ENCODE measurements around the gene AKAP7. TPM values are rescaled to one million over a fixed set of nuclear protein-coding genes. Genes with fewer than 3 reads are reported as not detected.
A peak's percentile ranks its signal among the peaks of the same experiment; 100 is the strongest.

The AKAP7 gene
- total RNA-seq, 1 donor from 2014 or later = 1.3 TPM

DNA sequence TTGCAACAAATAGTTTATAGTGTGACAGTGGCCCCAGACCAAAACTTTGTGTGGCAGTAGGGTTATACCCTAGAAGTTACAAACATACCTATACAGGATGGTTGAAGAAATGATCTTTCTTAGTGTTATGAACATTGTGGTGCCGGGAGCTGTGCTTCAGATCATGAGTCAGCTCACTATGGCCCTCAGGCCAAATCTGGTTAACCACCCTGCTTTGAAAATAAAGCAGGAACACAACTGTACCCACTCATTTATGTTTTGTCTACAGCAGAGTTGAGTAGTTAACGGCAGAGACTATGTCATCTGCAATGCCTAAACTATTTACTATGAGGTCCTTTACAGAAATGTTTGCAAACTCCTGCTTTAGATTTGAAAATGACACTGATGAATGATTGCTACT lies 24.3 kb downstream of the AKAP7 start:
- no peak for TF ChIP-seq CTCF (IDR thresholded peaks at IDR 0.05; ENCODE audit: insufficient read depth, low read length, severe bottlenecking)
- Histone ChIP-seq H3K36me3 (ENCODE audit: control insufficient read depth, insufficient read depth, low read length) (no peaks in the 10 kb centered on the region), H3K4me3 (ENCODE audit: low read depth, low read length) (no peak overlapping the region), H3K27me3 (ENCODE audit: control insufficient read depth, insufficient read depth, low read length) (no peaks in the 10 kb centered on the region)
- no peak for FAIRE-seq
- DNase-seq (ENCODE audit: low read depth) = peak; percentile 63

DNA sequence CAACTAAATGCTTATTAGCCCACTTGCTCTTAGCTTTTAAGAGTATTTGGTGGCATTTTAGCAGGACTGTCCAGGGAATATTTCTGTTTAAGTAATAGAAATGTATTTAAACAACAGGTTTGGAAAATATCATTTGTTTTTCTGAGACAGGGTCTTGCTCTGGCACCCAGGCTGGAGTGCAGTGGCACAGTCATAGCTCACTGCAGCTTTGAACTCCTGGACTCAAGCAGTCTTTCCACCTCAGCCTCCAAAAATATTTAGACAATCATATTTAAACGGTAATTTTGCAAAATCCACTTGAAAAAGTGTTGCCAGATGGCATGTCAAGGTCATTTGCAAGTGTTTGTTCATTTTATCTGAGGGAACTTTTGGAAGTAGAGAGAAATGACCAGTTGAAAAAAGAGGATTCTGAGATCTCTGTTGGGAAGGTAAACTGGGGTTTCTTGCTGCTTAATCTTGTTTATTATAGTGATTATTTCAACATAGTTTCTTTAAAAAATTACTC lies 25.0 kb downstream of the AKAP7 start:
- Histone ChIP-seq H3K27me3 (ENCODE audit: control insufficient read depth, insufficient read depth, low read length) (no peaks in the 10 kb centered on the region), H3K36me3 (ENCODE audit: control insufficient read depth, insufficient read depth, low read length) (no peaks in the 10 kb centered on the region), H3K4me3 (ENCODE audit: low read depth, low read length) (no peak overlapping the region)
- DNase-seq (ENCODE audit: low read depth) (no peak), FAIRE-seq (no peak)
- no peak for TF ChIP-seq CTCF (IDR thresholded peaks at IDR 0.05; ENCODE audit: insufficient read depth, low read length, severe bottlenecking)

DNA sequence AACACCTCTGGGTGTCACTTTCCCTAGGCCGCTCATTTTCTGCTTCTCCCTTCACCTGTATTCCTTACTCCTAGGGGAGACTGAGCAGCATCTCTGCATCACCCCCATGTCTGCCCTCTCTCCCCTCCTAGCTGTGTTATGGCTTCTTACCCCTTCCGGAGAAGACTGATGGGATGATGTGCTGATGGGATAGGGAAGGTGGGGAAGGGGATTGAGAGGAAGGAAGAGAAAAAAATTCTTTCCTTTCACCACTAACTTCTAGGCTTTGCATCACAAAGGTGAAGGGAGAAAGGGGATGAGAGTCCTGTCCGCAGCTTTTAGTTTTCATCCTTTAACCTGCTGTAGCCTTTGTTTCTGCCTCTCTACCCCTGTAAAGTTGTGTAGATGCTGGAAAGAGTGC lies 26.7 kb downstream of the AKAP7 start:
- DNase-seq (ENCODE audit: low read depth) (no peak), FAIRE-seq (no peak)
- H3K4me3 ChIP-seq (ENCODE audit: low read depth, low read length) = no peak overlapping the region
- no peaks in the 10 kb centered on the region for H3K36me3 ChIP-seq (ENCODE audit: control insufficient read depth, insufficient read depth, low read length)
- no peak for TF ChIP-seq CTCF (IDR thresholded peaks at IDR 0.05; ENCODE audit: insufficient read depth, low read length, severe bottlenecking)
- H3K27me3 ChIP-seq (ENCODE audit: control insufficient read depth, insufficient read depth, low read length) = no peaks in the 10 kb centered on the region

GRCh38 chr6:131163886-131164285 lies 28.6 kb downstream of the AKAP7 start:
- no peak for TF ChIP-seq CTCF (IDR thresholded peaks at IDR 0.05; ENCODE audit: insufficient read depth, low read length, severe bottlenecking)
- no peaks in the 10 kb centered on the region for H3K36me3 ChIP-seq (ENCODE audit: control insufficient read depth, insufficient read depth, low read length)
- no peak for FAIRE-seq
- H3K27me3 ChIP-seq (ENCODE audit: control insufficient read depth, insufficient read depth, low read length) = no peaks in the 10 kb centered on the region
- no peak overlapping the region for H3K4me3 ChIP-seq (ENCODE audit: low read depth, low read length)
- DNase-seq (ENCODE audit: low read depth) = no peak

DNA sequence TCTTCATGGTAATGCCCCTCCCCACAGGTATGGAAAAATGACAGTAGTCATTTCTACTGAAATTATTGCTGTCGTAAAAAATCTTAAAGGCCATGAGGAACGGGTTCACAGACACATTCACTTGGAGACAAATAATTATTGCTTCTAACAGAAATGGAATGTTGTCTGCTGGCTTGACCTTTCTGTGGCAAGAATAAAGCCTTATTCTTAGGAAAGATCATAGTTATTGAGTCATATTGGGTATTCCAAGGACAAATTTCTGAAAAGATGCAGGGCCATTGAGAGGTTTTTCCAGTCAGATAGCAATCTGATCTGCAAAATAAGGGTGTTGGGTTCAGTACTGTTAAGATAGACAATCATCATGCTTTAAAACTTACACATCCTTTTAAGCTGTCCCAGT lies 29.2 kb downstream of the AKAP7 start:
- DNase-seq (ENCODE audit: low read depth) = no peak
- no peak for FAIRE-seq
- Histone ChIP-seq H3K4me3 (ENCODE audit: low read depth, low read length) (no peak overlapping the region), H3K36me3 (ENCODE audit: control insufficient read depth, insufficient read depth, low read length) (no peaks in the 10 kb centered on the region), H3K27me3 (ENCODE audit: control insufficient read depth, insufficient read depth, low read length) (no peaks in the 10 kb centered on the region)
- no peak for TF ChIP-seq CTCF (IDR thresholded peaks at IDR 0.05; ENCODE audit: insufficient read depth, low read length, severe bottlenecking)

DNA sequence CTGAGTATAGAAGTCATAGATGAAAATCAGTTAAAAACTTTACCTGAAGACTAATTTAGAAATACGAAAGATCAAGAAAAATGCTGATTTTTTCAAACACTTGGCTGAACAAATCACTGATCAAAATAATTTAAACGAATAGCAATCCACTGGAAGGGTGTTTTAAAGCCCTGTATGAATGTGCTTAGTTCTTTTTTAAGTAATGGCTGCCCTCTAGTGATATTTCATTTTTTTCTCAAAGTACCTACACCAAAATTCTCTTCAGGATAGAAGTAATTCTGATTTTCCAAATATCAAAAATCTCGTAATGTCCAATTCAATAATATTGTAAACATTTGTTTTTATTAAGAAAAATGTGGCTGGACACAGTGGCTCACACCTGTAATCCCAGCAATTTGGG lies 32.5 kb downstream of the AKAP7 start:
- FAIRE-seq (no peak), DNase-seq (ENCODE audit: low read depth) (no peak)

More for the DNA sequence above, 32.5 kb downstream of the AKAP7 start:
- no peak overlapping the region for H3K4me3 ChIP-seq (ENCODE audit: low read depth, low read length)
- TF ChIP-seq CTCF (IDR thresholded peaks at IDR 0.05; ENCODE audit: insufficient read depth, low read length, severe bottlenecking) = no peak
- no peaks in the 10 kb centered on the region for H3K36me3 ChIP-seq (ENCODE audit: control insufficient read depth, insufficient read depth, low read length)
- no peaks in the 10 kb centered on the region for H3K27me3 ChIP-seq (ENCODE audit: control insufficient read depth, insufficient read depth, low read length)

Data from bronchial epithelial cell (primary cell).